Smooth muscle cell (in vitro differentiated cells): ENCODE measurements around the gene ATXN7L1. TPM values are rescaled to one million over a fixed set of nuclear protein-coding genes. Genes with fewer than 3 reads are reported as not detected.

ENCODE experiments used
- DNase-seq: peaks from one replicate; lab custom pipeline; 2025; ENCODE audit not compliant: unreplicated experiment; lab: John Stamatoyannopoulos, UW
- H2AFZ ChIP-seq: fragments of 200-600 bp; sonication (generic); 2 replicates; pipeline ENCODE4 v1.6.0; 2016; ENCODE audit warnings: antibody characterized with exemption, low read depth, mild to moderate bottlenecking
- H3F3A ChIP-seq: fragments of 200-600 bp; sonication (generic); 2 replicates; pipeline ENCODE4 v1.6.0; 2017; ENCODE audit warnings: antibody characterized with exemption, low read depth
- H3K27ac ChIP-seq: fragments of 200-600 bp; sonication (generic); 2 replicates; pipeline ENCODE4 v1.5.1; 2016; ENCODE audit warnings: low read depth, mild to moderate bottlenecking
- H3K27me3 ChIP-seq: fragments of 200-600 bp; sonication (generic); 2 replicates; pipeline ENCODE4 v1.6.1; 2016; ENCODE audit warnings: low read depth, mild to moderate bottlenecking
- H3K36me3 ChIP-seq: fragments of 200-600 bp; sonication (generic); 2 replicates; pipeline ENCODE4 v1.5.1; 2016; ENCODE audit warnings: low read depth
- H3K4me1 ChIP-seq: fragments of 200-600 bp; sonication (generic); 2 replicates; pipeline ENCODE4 v1.5.1; 2016; ENCODE audit warnings: low read depth
- H3K4me2 ChIP-seq: fragments of 200-600 bp; sonication (generic); 2 replicates; pipeline ENCODE4 v1.6.0; 2016; ENCODE audit warnings: mild to moderate bottlenecking
- H3K4me3 ChIP-seq: fragments of 200-600 bp; sonication (generic); 2 replicates; pipeline ENCODE4 v1.5.1; 2016; ENCODE audit warnings: mild to moderate bottlenecking
- H3K79me2 ChIP-seq: fragments of 200-600 bp; sonication (generic); 2 replicates; pipeline ENCODE4 v1.6.0; 2016; ENCODE audit warnings: low read depth, mild to moderate bottlenecking
- H3K9ac ChIP-seq: fragments of 200-600 bp; sonication (generic); 2 replicates; pipeline ENCODE4 v1.6.0; 2016; ENCODE audit warnings: low read depth
- H3K9me3 ChIP-seq: fragments of 200-600 bp; sonication (generic); replicated peaks from 2 replicates; pipeline ENCODE4 v1.5.1; 2016; ENCODE audit warnings: low read depth
- H4K20me1 ChIP-seq: fragments of 200-600 bp; sonication (generic); 2 replicates; pipeline ENCODE4 v1.6.0; 2016; ENCODE audit warnings: low read depth
- CTCF ChIP-seq: fragments of 200-600 bp; sonication (generic); IDR thresholded peaks from 2 replicates; pipeline ENCODE4 v1.5.1; 2017; ENCODE audit warnings: borderline replicate concordance, mild to moderate bottlenecking, antibody characterized with exemption; ENCODE audit not compliant: insufficient read depth, poor library complexity, severe bottlenecking
- WGBS: methylation state at CpG from one replicate; pipeline ENCODE4 v1.1.7; 2016; ENCODE audit warnings: low lambda C conversion rate; 5-methylcytosine and 5-hydroxymethylcytosine counted together
- polyA plus RNA-seq: library from polyadenylated mRNA; unstranded; fragments of >200 nt; fragmentation: Nextera tagmentation; extraction: Ambion mirVana; gene quantifications from 2 replicates; pipeline ENCODE4 v1.2.1, GENCODE V29; 2016
- total RNA-seq: library from RNA; depleted of rRNA; stranded (reverse); fragments of >200 nt; gene quantifications from 2 replicates; pipeline ENCODE4 v1.2.3, GENCODE V29; 2014

ATXN7L1 gene
- total and polyA plus RNA-seq, 2 experiments from 2014 or later = 3.3 to 4.4 TPM

- H3K4me2 ChIP-seq = no peak overlapping the region
- 85% methylated on average over 4 of the region's 4 CpGs for WGBS
Observed at GRCh38 chr7:105677410-105677730, 199.0 kb downstream of the ATXN7L1 start.

GRCh38 chr7:105675934-105676371, 200.4 kb downstream of the ATXN7L1 start:
- Histone ChIP-seq H3K9me3 (no peaks in the 10 kb centered on the region), H3K4me2 (no peak overlapping the region), H4K20me1 (no peaks in the 10 kb centered on the region), H3K27ac (no peak overlapping the region), H3K4me3 (no peak overlapping the region), H3K27me3 (no peaks in the 10 kb centered on the region), H3K4me1 (no peaks in the 10 kb centered on the region), H2AFZ (no peak overlapping the region), H3K36me3 (no peaks in the 10 kb centered on the region), H3F3A (no peaks in the 10 kb centered on the region), H3K79me2 (no peaks in the 10 kb centered on the region), H3K9ac (no peak overlapping the region)
- WGBS = 93% methylated on average over 8 of the region's 8 CpGs
- TF ChIP-seq CTCF = no peak
- DNase-seq = no peak

More at GRCh38 chr7:105677410-105677730, 199.0 kb downstream of the ATXN7L1 start:
- no peak for TF ChIP-seq CTCF
- Histone ChIP-seq H3K9ac (no peak overlapping the region), H3K27me3 (no peaks in the 10 kb centered on the region), H3K9me3 (no peaks in the 10 kb centered on the region), H4K20me1 (peaks cover 7% of the 10 kb centered on the region), H2AFZ (no peak overlapping the region), H3K79me2 (no peaks in the 10 kb centered on the region), H3K36me3 (no peaks in the 10 kb centered on the region), H3K4me3 (no peak overlapping the region), H3F3A (no peaks in the 10 kb centered on the region), H3K4me1 (no peaks in the 10 kb centered on the region), H3K27ac (no peak overlapping the region)
- no peak for DNase-seq

GRCh38 chr7:105674200-105674920, 202.0 kb downstream of the ATXN7L1 start:
- Histone ChIP-seq H4K20me1 (no peaks in the 10 kb centered on the region), H3K9me3 (no peaks in the 10 kb centered on the region), H3K36me3 (no peaks in the 10 kb centered on the region), H3K4me1 (no peaks in the 10 kb centered on the region), H3K4me3 (no peak overlapping the region), H2AFZ (no peak overlapping the region), H3F3A (no peaks in the 10 kb centered on the region), H3K79me2 (no peaks in the 10 kb centered on the region), H3K9ac (no peak overlapping the region), H3K4me2 (no peak overlapping the region), H3K27me3 (no peaks in the 10 kb centered on the region), H3K27ac (no peak overlapping the region)
- DNase-seq = no peak
- 81% methylated on average over 4 of the region's 4 CpGs for WGBS
- no peak for TF ChIP-seq CTCF
